Measurements from ENCODE around the gene PI4K2A.

Gene PI4K2A

DNA sequence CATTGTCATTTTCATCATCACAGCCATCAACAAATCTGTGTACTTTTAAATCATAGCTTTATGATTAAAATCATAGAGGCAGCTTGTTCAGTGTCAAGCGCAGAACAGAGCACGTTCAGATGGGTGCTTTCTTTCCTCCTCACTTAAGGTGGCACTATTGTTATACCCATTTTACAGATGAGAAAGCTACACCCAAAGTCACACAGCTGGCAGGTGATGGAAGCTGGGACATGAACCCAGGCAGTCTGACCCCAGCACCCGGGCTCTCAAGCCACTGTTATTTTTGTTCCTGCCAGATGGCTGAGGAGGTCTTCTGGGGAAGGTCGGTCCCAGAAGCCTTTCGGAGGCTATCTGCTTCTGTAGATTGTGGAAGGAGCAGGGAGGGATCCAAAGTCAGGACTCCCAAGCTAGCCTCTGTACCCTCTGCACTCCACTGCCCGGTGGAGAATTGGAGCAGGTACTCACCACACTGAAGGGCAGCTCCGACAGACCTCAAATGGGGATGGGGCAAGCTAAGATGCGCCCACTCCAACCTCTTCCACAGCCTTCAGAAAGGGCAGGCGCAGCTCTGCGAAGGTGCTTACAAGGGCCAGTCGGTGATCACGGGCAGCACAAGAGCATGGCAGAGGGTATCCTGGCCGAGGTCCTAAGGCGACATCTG, 46.0 kb downstream of the PI4K2A start:
- no peaks in the 10 kb centered on the region for H3K79me2 ChIP-seq (ENCODE audit: insufficient read depth, low read depth)

DNA sequence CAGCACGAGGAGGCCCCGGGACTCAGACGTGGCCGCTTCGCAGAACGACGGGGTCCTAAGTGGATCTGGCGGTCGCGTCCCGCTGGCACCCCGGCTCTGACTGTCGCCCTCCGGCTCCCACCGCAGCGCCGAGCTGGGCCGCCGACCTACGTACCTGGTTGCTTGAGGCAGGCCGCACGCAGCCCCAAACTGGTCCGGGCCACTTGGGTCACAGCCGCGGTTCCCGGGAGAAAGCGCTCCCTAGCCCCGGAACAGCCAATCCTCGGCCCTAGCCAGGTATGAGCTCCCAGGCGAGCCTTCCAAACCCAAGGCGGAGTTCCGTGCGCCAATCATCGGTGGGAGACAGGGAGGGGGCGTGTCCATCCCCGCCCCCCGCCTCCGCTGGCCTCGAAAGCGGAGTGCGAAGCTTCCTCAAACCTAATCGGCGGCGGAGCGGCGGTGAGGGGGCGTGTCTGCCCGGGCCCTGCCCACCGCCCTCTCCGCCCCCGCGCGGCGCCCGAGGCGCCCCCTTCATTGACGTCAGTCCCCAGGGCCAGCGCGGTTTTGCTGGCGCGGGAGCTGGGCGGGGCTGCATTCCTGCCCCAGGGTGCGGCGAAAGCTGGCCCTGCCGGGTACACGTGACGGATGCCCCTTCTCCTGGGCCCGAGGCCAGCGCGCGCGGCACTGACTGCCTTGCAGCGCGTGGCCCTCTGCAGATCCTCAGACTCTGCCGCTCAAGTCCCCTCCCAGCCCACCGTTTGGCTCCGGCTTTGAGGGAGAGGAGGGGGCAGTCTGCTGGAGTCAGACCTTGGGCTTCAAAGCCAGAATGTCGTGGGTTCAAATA, 46.7 kb downstream of the PI4K2A start, which contains the start of gene AVPI1:
Gene AVPI1, minus strand, starts transcription at position 280 of the 823 bp plus-strand sequence. CDS start 7,336 bp downstream, outside the sequence.
- H3K27ac ChIP-seq: 0 out of 2 replicates have a peak within 1 kb of the TSS, but pooled peaks have one; percentile 18
- TF ChIP-seq, protein P1, sequence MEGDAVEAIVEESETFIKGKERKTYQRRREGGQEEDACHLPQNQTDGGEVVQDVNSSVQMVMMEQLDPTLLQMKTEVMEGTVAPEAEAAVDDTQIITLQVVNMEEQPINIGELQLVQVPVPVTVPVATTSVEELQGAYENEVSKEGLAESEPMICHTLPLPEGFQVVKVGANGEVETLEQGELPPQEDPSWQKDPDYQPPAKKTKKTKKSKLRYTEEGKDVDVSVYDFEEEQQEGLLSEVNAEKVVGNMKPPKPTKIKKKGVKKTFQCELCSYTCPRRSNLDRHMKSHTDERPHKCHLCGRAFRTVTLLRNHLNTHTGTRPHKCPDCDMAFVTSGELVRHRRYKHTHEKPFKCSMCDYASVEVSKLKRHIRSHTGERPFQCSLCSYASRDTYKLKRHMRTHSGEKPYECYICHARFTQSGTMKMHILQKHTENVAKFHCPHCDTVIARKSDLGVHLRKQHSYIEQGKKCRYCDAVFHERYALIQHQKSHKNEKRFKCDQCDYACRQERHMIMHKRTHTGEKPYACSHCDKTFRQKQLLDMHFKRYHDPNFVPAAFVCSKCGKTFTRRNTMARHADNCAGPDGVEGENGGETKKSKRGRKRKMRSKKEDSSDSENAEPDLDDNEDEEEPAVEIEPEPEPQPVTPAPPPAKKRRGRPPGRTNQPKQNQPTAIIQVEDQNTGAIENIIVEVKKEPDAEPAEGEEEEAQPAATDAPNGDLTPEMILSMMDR (conservative IDR thresholded peaks at IDR 0.05; ENCODE audit: low read depth, low read length): no peak
- H3K4me3 ChIP-seq (IDR thresholded peaks at IDR 0.05; ENCODE audit: insufficient read depth, low read depth, low read length): no peak within 1 kb of the TSS
- peaks cover 20% of the 10 kb centered on the region for H3K4me1 ChIP-seq (ENCODE audit: low read depth, poor library complexity, severe bottlenecking)
- H3K79me2 ChIP-seq (ENCODE audit: insufficient read depth, low read depth): no peaks in the 10 kb centered on the region
- no peaks in the 10 kb centered on the region for H4K20me1 ChIP-seq (ENCODE audit: insufficient read depth)
- peak within 1 kb of the TSS; percentile 62 for H3K4me2 ChIP-seq
- H3K36me3 ChIP-seq (ENCODE audit: insufficient read depth): no peaks in the 10 kb centered on the region
- peak within 1 kb of the TSS; percentile 52 for H3K9ac ChIP-seq
- H2AFZ ChIP-seq (ENCODE audit: low read depth): peak within 1 kb of the TSS; percentile 74
- H3K27me3 ChIP-seq (ENCODE audit: insufficient read depth, low read depth): no peaks in the 10 kb centered on the region

More for the DNA sequence above, 46.0 kb downstream of the PI4K2A start:
- Histone ChIP-seq H3K4me3 (IDR thresholded peaks at IDR 0.05; ENCODE audit: insufficient read depth, low read depth, low read length) (no peak overlapping the region), H3K27me3 (ENCODE audit: insufficient read depth, low read depth) (no peaks in the 10 kb centered on the region), H2AFZ (ENCODE audit: low read depth) (peak overlapping the region; percentile 74), H4K20me1 (ENCODE audit: insufficient read depth) (no peaks in the 10 kb centered on the region), H3K36me3 (ENCODE audit: insufficient read depth) (no peaks in the 10 kb centered on the region), H3K4me2 (peak overlapping the region; percentile 49), H3K4me1 (ENCODE audit: low read depth, poor library complexity, severe bottlenecking) (peaks cover 20% of the 10 kb centered on the region), H3K9ac (peak overlapping the region; percentile 39; the same call in 1 of the 2 replicates), H3K27ac (no peak overlapping the region)
- TF ChIP-seq, protein P1 (conservative IDR thresholded peaks at IDR 0.05; ENCODE audit: low read depth, low read length): no peak

DNA sequence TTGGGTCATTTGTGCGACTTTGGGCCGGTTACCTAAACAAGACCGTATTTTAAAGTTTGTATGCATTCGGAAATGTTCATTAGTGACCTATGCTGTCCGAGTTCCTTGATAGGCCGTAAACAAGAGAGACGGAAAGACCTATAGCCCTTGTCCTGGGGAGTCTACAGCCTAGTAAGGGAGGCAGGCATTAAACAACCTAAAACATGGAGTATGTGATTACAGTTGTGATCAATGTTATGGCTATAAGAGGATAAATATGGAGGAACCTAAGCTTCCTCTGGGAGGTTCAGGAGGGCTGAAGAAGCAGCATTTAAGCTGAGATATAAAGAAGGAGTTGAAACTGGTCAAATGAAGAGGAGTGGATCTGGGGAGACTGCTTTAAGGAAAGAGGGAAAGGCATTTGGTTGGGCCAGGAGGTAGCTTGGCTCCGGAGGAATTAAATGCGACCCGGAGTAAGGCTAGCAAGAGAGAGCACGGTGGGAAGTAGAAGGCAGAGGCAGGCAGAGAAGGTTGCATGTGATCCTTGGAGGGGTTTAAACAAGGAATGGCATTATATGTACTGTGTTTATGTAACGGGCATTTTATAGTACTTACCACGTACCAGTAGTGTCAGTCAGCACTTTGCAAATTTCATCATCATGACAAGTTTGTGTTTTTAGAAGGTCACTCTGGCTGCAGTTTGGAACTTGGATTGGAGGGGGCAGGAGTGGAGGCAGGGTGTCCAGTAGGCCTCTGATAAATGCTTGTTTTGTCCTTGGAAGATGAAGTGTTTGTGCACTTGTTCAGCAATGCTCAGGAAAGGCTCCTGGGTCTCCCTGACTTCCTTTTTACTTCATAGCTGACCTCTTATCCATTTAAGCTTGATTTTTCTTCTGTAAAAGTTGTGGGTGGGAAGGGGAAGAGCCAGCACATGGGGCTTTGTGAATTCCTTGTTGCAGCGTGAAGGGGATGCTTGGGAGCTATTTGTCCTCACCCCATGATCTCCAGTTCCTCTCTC, 47.6 kb downstream of the PI4K2A start:
- peak overlapping the region; percentile 62 for H3K4me2 ChIP-seq
- TF ChIP-seq, protein P1 (conservative IDR thresholded peaks at IDR 0.05; ENCODE audit: low read depth, low read length): no peak
- H2AFZ ChIP-seq (ENCODE audit: low read depth): peak overlapping the region; percentile 74
- no peaks in the 10 kb centered on the region for H3K79me2 ChIP-seq (ENCODE audit: insufficient read depth, low read depth)
- H3K4me1 ChIP-seq (ENCODE audit: low read depth, poor library complexity, severe bottlenecking): peaks cover 20% of the 10 kb centered on the region
- H3K27ac ChIP-seq: 0 out of 2 replicates have a peak overlapping the region, but pooled peaks have one; percentile 18
- H3K9ac ChIP-seq: peak overlapping the region; percentile 52
- H3K36me3 ChIP-seq (ENCODE audit: insufficient read depth): no peaks in the 10 kb centered on the region
- H4K20me1 ChIP-seq (ENCODE audit: insufficient read depth): no peaks in the 10 kb centered on the region
- no peak overlapping the region for H3K4me3 ChIP-seq (IDR thresholded peaks at IDR 0.05; ENCODE audit: insufficient read depth, low read depth, low read length)
- no peaks in the 10 kb centered on the region for H3K27me3 ChIP-seq (ENCODE audit: insufficient read depth, low read depth)

DNA sequence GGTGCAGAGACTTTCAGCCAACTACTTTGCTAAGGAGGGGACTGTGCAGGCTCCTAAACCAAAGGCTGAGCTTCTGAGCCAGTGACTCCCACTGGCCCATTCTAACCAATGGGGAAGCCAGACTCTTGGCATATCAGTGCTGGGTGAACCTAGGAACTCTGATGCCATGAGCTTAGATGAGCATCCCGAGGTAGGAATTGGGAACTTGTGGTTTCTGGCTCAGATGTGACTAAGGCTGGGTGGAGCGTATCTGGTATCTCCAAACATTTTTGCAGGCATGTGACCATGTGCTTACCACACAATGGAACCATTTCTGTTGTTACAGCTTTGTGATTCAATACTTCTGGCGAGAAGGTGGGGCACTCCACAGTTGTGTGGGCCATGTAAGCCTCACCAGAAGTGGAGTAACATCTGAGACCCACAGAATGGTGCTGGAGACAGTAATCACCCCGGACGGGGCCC, 49.1 kb downstream of the PI4K2A start:
- H3K4me3 ChIP-seq (IDR thresholded peaks at IDR 0.05; ENCODE audit: insufficient read depth, low read depth, low read length): no peak overlapping the region
- H3K9ac ChIP-seq: no peak overlapping the region
- H2AFZ ChIP-seq (ENCODE audit: low read depth): no peak overlapping the region
- H3K36me3 ChIP-seq (ENCODE audit: insufficient read depth): no peaks in the 10 kb centered on the region
- no peak overlapping the region for H3K4me2 ChIP-seq
- TF ChIP-seq, protein P1 (conservative IDR thresholded peaks at IDR 0.05; ENCODE audit: low read depth, low read length): no peak
- H4K20me1 ChIP-seq (ENCODE audit: insufficient read depth): no peaks in the 10 kb centered on the region
- H3K27ac ChIP-seq: no peak overlapping the region
- H3K27me3 ChIP-seq (ENCODE audit: insufficient read depth, low read depth): no peaks in the 10 kb centered on the region
- H3K79me2 ChIP-seq (ENCODE audit: insufficient read depth, low read depth): no peaks in the 10 kb centered on the region
- peaks cover 18% of the 10 kb centered on the region for H3K4me1 ChIP-seq (ENCODE audit: low read depth, poor library complexity, severe bottlenecking)
